Activated CD8-positive, alpha-beta memory T cell treated with anti-CD3 and anti-CD28 coated beads, Interleukin-2, amount 50 U/mL, for 48 hours (primary cell): ENCODE results near the gene SORL1-AS1.

Source experiments
- DNase-seq: peaks from one replicate; pipeline ENCODE4 v3.0.0-alpha.2; 2020

Gene SORL1-AS1

GRCh38 chr11:121451178-121451985 lies 1.4 kb downstream of the SORL1-AS1 start:
- peak; percentile 68 for DNase-seq

- DNase-seq, result no peak
Observed at GRCh38 chr11:121450401-121450800, 2.4 kb downstream of the SORL1-AS1 start.

GRCh38 chr11:121449626-121450025 lies 3.1 kb downstream of the SORL1-AS1 start:
- DNase-seq, result no peak

GRCh38 chr11:121449123-121449522 lies 3.6 kb downstream of the SORL1-AS1 start:
- DNase-seq, result no peak

GRCh38 chr11:121448431-121448941 lies 4.3 kb downstream of the SORL1-AS1 start:
- DNase-seq, result no peak

- DNase-seq, result no peak
Observed at GRCh38 chr11:121448011-121448410, 4.8 kb downstream of the SORL1-AS1 start.

GRCh38 chr11:121446752-121447156 lies 6.0 kb downstream of the SORL1-AS1 start:
- no peak for DNase-seq

GRCh38 chr11:121445071-121445768 lies 7.5 kb downstream of the SORL1-AS1 start:
- no peak for DNase-seq

- no peak for DNase-seq
Observed at GRCh38 chr11:121444526-121444925, 8.2 kb downstream of the SORL1-AS1 start.

- DNase-seq, result no peak
Observed at GRCh38 chr11:121443688-121444275, 9.0 kb downstream of the SORL1-AS1 start.

- no peak for DNase-seq
Observed at GRCh38 chr11:121441521-121441920, 11.2 kb downstream of the SORL1-AS1 start.

GRCh38 chr11:121439759-121440158 lies 13.0 kb downstream of the SORL1-AS1 start:
- no peak for DNase-seq

GRCh38 chr11:121439337-121439736 lies 13.4 kb downstream of the SORL1-AS1 start:
- DNase-seq, result no peak

- no peak for DNase-seq
Observed at GRCh38 chr11:121437686-121438078, 15.1 kb downstream of the SORL1-AS1 start.

- DNase-seq, result no peak
Observed at GRCh38 chr11:121437018-121437685, 15.6 kb downstream of the SORL1-AS1 start.

- DNase-seq, result no peak
Observed at GRCh38 chr11:121435551-121436511, 16.9 kb downstream of the SORL1-AS1 start.

- no peak for DNase-seq
Observed at GRCh38 chr11:121435132-121435531, 17.6 kb downstream of the SORL1-AS1 start.

GRCh38 chr11:121431820-121432526 lies 20.8 kb downstream of the SORL1-AS1 start:
- no peak for DNase-seq

- no peak for DNase-seq
Observed at GRCh38 chr11:121429556-121429955, 23.2 kb downstream of the SORL1-AS1 start.

GRCh38 chr11:121427400-121427744 lies 25.4 kb downstream of the SORL1-AS1 start:
- no peak for DNase-seq
